ENCODE results near the gene KIF26B.

DNA sequence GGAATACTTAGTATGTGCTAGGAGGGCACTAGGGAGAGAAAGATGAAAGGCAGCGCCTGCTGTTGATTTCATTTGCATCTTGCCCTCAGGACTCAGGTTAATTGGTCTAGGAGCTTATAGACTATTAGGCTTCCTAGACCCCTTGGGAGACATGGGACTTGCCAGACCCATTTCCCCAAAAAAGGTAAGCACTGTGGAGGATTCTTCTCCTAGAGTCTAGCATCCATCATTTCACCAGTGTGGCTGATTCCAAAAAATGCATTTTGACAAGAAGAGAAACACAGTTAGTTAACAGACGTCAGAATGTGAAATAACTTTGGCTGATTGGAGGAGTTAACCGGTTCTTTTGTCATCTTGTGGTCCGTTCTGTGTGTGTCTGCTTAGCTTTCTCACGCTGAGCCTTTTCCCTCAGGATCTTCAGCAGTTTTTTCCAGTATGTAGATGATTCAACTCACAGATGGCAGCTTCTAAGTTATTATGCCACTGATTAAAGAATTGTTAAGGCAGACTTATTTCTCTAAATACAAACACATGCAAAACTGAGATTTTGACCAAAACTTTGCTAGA, 108.8 kb downstream of the KIF26B start:
- TF ChIP-seq, protein P1, sequence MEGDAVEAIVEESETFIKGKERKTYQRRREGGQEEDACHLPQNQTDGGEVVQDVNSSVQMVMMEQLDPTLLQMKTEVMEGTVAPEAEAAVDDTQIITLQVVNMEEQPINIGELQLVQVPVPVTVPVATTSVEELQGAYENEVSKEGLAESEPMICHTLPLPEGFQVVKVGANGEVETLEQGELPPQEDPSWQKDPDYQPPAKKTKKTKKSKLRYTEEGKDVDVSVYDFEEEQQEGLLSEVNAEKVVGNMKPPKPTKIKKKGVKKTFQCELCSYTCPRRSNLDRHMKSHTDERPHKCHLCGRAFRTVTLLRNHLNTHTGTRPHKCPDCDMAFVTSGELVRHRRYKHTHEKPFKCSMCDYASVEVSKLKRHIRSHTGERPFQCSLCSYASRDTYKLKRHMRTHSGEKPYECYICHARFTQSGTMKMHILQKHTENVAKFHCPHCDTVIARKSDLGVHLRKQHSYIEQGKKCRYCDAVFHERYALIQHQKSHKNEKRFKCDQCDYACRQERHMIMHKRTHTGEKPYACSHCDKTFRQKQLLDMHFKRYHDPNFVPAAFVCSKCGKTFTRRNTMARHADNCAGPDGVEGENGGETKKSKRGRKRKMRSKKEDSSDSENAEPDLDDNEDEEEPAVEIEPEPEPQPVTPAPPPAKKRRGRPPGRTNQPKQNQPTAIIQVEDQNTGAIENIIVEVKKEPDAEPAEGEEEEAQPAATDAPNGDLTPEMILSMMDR (conservative IDR thresholded peaks at IDR 0.05; ENCODE audit: low read length): no peak
- no peak for TF ChIP-seq EZH2phosphoT487 (IDR thresholded peaks at IDR 0.05; ENCODE audit: borderline replicate concordance, low read depth, low read length)

Measured in OCI-LY7 (cell line).